WTC11 (cell line): ENCODE results near the gene LNX2.

Source experiments
- ATF6 ChIP-seq: sonication (generic); formaldehyde crosslinking; IDR thresholded peaks from 2 replicates; pipeline ENCODE4 v1.8.1; 2023; ENCODE audit warnings: mild to moderate bottlenecking, missing genetic modification reagents
- CDX4 ChIP-seq: fragments of 250-450 bp; sonication (Bioruptor Pico); IDR thresholded peaks from 2 replicates; pipeline ENCODE4 v1.9.0; 2021; ENCODE audit warnings: moderate library complexity, mild to moderate bottlenecking, inconsistent platforms, borderline replicate concordance
- CREM ChIP-seq: sonication (generic); formaldehyde crosslinking; IDR thresholded peaks from 2 replicates; pipeline ENCODE4 v1.8.1; 2022; ENCODE audit warnings: mild to moderate bottlenecking, missing genetic modification reagents, moderate library complexity
- CTCF ChIP-seq: fragments of 200-600 bp; IDR thresholded peaks from 2 replicates; pipeline ENCODE4 v1.8.0; 2022; ENCODE audit warnings: antibody characterized with exemption
- E2F1 ChIP-seq: sonication (generic); formaldehyde crosslinking; IDR thresholded peaks from 2 replicates; pipeline ENCODE4 v1.8.0; 2022; ENCODE audit warnings: mild to moderate bottlenecking, missing genetic modification reagents
- FOXP1 ChIP-seq: sonication (generic); formaldehyde crosslinking; IDR thresholded peaks from 2 replicates; pipeline ENCODE4 v1.8.0; 2022; ENCODE audit warnings: missing genetic modification reagents, mild to moderate bottlenecking, moderate library complexity, borderline replicate concordance
- HMGA2 ChIP-seq: fragments of 250-450 bp; sonication (Bioruptor Pico); IDR thresholded peaks from 2 replicates; pipeline ENCODE4 v1.4.0; 2021; ENCODE audit warnings: mild to moderate bottlenecking, moderate library complexity
- MAX ChIP-seq: sonication (generic); formaldehyde crosslinking; IDR thresholded peaks from 2 replicates; pipeline ENCODE4 v1.8.0; 2022; ENCODE audit warnings: mild to moderate bottlenecking, missing genetic modification reagents
- PRDM15 ChIP-seq: sonication (generic); formaldehyde crosslinking; IDR thresholded peaks from 2 replicates; pipeline ENCODE4 v1.8.0; 2022; ENCODE audit warnings: missing genetic modification reagents
- SMAD3 ChIP-seq: sonication (generic); formaldehyde crosslinking; IDR thresholded peaks from 2 replicates; pipeline ENCODE4 v1.8.0; 2022; ENCODE audit warnings: missing genetic modification reagents, mild to moderate bottlenecking, borderline replicate concordance
- USF1 ChIP-seq: sonication (generic); formaldehyde crosslinking; IDR thresholded peaks from 2 replicates; pipeline ENCODE4 v1.8.0; 2022; ENCODE audit warnings: mild to moderate bottlenecking, missing genetic modification reagents
- ZNF317 ChIP-seq: sonication (generic); formaldehyde crosslinking; IDR thresholded peaks from 2 replicates; pipeline ENCODE4 v1.8.1; 2023; ENCODE audit warnings: low read depth, mild to moderate bottlenecking, moderate library complexity, missing genetic modification reagents, borderline replicate concordance
- ZNF512 ChIP-seq: sonication (generic); formaldehyde crosslinking; IDR thresholded peaks from 2 replicates; pipeline ENCODE4 v1.8.1; 2022; ENCODE audit warnings: missing genetic modification reagents, borderline replicate concordance
- TF ChIP-seq, protein P1 (sequence below): sonication (generic); formaldehyde crosslinking; IDR thresholded peaks from 2 replicates; pipeline ENCODE4 v1.8.0; 2023; ENCODE audit warnings: missing genetic modification reagents, mild to moderate bottlenecking, borderline replicate concordance

- no peak for TF ChIP-seq USF1 (CRISPR knock-in tag)
- no peak for TF ChIP-seq CTCF
- TF ChIP-seq ZNF512 (CRISPR knock-in tag) = no peak
- no peak for TF ChIP-seq CREM (CRISPR knock-in tag)
- TF ChIP-seq ATF6 (CRISPR knock-in tag) = no peak
- TF ChIP-seq E2F1 = no peak
- no peak for TF ChIP-seq HMGA2 (CRISPR knock-in tag)
- TF ChIP-seq FOXP1 (CRISPR knock-in tag) = no peak
- TF ChIP-seq PRDM15 (CRISPR knock-in tag) = no peak
- TF ChIP-seq CDX4 (CRISPR knock-in tag) = no peak
- TF ChIP-seq, protein P1, sequence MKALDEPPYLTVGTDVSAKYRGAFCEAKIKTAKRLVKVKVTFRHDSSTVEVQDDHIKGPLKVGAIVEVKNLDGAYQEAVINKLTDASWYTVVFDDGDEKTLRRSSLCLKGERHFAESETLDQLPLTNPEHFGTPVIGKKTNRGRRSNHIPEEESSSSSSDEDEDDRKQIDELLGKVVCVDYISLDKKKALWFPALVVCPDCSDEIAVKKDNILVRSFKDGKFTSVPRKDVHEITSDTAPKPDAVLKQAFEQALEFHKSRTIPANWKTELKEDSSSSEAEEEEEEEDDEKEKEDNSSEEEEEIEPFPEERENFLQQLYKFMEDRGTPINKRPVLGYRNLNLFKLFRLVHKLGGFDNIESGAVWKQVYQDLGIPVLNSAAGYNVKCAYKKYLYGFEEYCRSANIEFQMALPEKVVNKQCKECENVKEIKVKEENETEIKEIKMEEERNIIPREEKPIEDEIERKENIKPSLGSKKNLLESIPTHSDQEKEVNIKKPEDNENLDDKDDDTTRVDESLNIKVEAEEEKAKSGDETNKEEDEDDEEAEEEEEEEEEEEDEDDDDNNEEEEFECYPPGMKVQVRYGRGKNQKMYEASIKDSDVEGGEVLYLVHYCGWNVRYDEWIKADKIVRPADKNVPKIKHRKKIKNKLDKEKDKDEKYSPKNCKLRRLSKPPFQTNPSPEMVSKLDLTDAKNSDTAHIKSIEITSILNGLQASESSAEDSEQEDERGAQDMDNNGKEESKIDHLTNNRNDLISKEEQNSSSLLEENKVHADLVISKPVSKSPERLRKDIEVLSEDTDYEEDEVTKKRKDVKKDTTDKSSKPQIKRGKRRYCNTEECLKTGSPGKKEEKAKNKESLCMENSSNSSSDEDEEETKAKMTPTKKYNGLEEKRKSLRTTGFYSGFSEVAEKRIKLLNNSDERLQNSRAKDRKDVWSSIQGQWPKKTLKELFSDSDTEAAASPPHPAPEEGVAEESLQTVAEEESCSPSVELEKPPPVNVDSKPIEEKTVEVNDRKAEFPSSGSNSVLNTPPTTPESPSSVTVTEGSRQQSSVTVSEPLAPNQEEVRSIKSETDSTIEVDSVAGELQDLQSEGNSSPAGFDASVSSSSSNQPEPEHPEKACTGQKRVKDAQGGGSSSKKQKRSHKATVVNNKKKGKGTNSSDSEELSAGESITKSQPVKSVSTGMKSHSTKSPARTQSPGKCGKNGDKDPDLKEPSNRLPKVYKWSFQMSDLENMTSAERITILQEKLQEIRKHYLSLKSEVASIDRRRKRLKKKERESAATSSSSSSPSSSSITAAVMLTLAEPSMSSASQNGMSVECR = no peak
- no peak for TF ChIP-seq ZNF317 (CRISPR knock-in tag)
- no peak for TF ChIP-seq MAX (CRISPR knock-in tag)
- TF ChIP-seq SMAD3 (CRISPR knock-in tag) = no peak
Measured at GRCh38 chr13:27504128-27504867, 116.0 kb downstream of the LNX2 start.
